Cerebellar nuclear complex (tissue), 1 donor: Measurements from ENCODE around the gene FPR1.

Experiments
- DNase-seq, 2 experiments: peaks; one replicate each; lab custom pipeline; 2025; lab: John Stamatoyannopoulos, UW

Gene FPR1

DNA sequence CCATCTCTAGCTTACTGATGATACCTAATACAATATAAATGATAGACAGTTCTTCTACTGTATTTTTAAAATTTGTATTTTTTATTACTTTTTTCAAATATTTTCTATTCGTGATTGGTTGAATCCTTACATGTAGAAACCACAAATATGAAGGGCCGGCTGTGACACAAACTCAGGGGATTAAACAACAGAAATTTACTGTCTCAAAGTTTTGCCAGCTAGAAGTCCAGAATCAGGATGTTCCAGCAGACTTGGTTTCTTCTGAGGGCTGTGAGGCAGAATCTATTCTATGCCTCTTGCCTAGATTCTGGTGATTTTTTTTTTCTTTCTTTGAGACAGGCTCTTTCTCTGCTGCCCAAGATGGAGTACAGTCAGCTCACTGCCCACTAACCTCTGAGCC, 13.8 kb downstream of the FPR1 start:
- no peak for DNase-seq

DNA sequence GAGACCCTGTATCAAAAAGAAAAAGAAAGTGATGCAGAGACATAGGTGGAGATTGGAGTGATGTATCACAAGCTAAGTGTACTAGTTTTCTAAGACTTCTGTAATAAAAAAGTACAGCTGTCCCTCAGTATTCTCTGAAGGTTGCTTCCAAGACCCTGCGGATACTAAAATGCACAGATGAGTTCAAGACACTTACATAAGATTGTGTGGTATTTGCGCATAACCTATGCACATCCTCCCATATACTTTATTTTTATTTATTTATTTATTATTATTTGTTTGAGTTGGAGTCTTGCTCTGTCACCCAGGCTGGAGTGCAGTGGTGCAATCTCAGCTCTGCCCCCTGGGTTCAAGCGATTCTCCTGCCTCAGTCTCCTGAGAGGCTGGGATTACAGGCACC, 14.3 kb downstream of the FPR1 start:
- no peak for DNase-seq

DNA sequence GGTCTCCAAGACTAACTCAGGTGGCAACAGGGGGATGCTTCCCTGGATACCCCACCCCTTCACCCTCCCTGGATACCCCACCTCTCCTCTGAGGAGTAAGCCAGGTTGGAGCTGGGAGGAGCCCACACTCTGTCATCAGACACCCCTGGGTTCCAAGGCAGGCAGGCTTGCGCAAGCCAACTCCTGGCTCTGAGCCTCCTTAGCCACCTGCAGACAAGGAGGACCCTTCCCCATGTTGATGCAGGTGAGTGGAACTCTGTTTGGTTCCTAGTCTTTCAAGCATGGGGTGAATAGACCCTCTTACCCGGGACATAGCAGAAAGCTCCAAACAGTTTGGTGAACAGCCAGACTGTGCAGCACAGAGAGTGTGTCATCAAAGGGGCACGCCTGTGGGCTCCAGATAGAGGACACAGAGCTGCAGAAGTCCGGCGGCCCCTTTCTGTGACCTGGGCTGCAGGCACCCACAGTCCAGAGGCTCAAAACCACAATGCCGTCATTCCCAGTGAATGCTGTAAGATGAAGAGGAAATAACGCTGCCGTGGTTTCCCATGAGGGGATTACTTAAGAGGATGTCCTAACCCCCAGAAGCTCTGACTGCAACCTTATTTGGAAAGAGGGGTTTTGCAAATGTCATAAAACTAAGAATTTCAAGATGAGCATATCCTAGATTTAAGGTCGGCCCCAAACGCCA, 15.8 kb downstream of the FPR1 start:
- DNase-seq, result no peak

DNA sequence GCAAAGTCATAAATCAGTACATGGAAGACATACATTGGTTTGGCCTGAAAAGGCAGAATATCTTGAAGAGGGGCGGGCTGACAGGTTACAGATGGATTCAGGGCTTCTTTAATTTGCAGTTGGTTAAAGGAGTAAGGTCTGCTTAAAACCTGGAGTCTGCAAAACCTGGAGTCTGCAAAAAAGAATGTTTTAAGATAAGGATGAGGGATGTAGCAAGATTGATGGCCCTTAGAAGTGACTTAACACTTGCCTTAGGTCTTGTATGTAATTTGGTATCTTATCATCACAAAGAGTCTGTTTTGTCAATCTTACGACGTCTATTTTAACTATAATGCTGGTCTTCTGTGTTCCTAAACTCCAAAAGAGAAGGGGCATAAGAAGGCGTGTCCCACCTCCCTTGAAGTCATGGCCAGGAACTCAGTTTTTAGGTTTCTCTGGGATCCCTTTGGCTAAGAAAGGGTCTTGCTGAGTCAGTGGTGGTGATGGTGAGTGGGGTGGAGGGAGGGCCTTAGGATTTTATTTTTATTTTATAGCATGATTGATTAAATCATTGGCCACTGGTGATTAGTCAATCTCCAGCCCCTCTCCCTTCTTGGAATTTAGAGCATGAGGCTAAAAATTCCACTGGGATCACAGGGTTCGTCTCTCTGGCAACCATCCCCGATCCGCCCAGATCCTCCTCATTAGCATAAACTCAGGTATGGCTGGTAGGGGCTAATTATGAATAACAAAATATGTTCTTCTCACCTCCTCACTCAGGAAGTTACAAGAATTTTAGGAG, 17.7 kb downstream of the FPR1 start:
- DNase-seq, result no peak

DNA sequence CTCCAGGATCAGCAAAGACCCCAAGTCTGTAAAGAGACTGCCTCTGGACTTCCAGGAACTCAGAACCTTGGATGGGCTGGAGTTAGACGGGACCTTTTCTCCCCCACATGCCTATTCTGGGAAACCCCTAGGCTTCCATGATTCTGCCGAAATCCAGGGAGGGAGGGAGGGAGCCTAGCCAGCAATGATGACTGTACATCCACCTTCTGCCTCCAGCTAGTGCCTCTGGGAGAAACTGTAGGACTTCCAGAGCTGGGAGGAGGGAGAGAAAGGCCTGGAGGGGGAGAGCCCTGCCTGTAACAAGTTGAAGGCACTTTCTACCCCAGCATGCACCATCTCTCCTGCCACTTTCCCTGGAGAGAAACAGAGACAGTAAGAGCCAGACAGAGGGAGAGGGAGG, 21.9 kb downstream of the FPR1 start:
- DNase-seq, result no peak

DNA sequence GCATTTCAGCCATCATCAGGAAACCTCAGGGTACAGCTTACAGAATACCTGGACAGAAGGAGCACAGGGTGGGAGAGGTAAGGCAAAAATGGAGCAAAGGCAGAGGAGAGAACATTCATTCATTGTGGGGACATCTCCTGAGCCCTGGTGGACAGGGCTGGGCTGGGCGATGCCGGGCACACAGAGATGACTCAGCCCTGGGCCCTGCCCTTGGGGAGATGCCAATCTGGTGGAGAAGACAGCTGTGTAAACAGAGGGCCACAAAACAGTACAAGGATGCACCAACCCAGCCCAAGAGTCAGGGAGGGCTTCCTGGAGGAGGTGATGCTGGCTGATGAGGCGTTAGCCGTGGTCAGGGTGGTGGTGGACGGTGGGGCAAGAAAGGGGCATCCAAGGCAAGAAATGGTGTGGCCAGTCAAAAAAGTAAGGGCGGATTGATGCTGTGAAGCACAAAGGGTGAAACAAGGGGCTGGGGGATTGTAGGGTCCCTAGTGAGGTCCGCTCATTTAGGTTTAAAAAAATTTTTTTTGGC, 24.3 kb downstream of the FPR1 start:
- DNase-seq, result no peak

DNA sequence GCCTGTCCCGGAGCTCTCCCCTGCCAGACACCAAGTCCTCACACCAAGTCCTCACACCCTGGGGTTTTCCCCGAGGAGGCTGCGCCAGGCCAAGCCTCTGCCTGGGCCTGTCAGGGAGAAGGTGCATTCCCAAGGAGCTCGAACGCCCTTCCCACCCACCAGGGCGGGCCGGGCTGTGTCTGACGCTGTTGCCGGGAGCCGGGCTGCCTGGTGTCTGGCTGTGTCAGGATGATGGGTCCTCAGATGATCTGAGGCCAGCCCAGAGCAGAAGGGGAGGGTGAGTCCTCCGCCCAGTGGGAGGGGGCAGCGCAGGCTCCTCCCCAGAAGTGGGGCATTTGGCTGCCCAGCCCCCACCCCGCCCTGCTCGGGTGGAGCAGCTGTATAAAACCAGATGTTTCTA, 25.6 kb downstream of the FPR1 start:
- DNase-seq, result no peak

DNA sequence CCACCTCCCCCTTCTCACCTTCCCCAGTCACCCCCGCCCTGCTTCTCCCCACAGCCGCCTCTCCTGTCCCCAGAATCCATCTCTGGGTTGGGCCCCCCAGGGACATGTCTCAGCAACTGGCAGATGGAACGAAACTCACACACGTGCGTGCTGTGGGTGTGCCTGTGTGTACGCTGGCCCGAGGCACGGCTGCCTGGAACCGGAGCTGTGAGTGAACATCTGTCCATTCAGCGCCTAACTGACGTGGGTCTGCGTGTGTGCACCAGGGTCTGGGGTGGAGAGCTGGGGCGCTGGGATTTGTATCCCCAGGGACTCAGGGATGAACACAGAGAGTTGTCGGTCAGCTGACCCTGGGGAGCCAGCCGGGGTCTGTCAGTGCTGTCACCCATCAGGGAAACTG, 27.1 kb downstream of the FPR1 start:
- no peak for DNase-seq

DNA sequence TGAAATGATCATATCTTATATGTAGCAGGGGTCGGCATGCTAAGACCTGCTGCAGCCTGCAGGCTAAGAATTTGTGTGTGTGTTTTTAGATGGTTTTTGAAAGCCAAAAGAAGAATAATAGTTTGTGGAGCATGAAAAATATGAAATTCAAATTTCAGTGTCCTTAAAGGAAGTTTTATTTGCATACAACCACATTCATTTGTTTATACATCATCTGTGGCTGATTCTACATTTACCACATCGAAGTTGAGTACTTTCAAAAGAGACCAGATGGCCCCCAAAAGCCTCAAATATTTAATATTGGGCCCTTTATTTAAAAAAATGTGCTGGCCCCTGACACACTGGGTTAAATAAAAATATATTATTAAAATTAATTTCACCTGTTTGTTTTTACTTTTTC, 29.2 kb downstream of the FPR1 start:
- no peak for DNase-seq

DNA sequence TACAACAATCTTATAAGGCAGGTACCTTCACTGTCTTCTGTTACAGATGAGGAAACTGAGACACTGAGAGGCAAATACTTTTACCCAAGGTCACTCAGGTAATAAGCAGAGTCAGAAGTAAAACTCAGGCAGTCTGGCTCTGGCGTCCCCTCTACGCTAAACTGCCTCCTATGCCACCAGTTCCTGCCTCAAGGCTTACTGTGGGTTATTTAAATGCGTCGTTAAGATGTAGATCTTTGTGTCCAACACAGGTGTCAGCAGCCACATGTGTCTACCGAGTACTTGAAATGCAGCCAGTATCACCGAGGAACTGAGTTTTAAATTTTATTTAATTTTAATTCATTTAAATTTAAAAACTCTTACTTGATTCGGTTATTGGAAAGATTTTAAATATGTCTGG, 29.8 kb downstream of the FPR1 start:
- no peak for DNase-seq

DNA sequence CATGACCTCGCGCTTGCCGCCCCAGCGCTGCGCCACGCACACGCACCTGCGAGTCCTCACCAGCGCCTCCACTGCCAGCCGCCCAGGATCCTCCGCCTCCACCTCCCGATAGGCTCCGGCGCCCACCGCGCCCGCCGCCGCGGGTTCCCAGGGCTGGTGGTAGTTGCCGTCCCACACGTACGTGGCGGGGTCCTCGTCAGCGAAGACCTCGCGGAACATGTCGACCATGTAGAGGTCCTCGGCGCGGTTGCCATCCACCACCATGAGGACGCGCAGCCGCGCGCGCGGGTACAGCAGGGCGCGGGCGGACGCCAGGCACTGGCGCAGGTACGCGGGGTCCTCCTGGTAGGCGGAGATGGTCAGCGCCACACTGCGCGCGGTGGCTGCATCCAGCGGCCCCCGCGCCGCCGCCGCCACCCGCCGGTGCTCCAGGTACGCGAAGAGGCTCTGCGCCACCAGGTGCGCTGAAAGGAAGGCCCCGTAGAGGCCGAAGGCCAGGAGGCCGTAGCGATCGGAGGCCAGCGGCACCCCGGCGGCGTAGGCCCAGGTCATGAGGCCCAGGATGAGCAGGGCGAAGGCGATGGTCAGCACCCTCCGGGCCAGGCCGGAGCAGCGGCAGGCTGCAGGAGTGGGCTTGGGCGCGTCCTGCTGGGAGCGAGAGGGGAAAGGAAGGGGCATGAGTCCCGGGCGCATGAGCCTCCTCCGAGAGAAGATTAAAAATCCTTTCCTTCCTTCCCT, 32.3 kb downstream of the FPR1 start:
- no peak for DNase-seq

DNA sequence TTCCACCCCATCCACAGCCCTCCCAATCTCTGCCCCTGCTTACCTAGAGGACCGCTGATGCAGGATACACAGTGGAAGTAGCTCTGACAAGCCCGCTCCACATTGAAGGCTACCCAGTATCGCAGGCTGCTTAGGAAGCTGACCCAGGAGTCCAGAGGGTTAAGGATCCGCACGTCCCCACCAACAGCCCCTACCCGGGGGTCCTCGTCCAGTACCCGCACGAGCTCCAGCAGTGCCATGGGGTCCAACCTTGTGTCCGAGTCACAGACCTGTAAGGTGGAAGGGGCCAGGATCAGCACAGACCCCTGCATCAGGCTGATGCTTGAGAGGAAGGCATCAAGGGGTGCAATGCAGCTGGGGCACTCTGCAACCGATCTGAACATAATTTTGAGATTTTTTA, 34.8 kb downstream of the FPR1 start:
- DNase-seq, result no peak

DNA sequence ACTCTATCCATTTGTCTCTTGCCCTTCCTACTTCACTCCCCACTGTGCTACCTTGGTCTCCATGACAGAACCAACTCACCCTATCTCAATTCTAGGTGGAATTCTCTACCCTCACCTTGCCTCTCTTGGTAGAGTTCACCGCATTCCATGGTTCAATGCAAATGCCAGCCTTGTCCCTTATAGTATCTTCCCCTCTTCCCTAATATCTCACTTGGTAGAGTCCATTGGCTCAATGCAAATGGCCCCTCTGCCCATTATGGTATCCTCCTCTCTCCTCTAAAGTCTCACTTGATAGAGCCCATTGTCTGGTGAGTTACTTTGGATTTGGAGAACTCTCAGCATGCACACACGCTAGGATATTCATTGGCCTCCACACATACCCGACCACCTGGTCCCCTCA, 35.8 kb downstream of the FPR1 start:
- DNase-seq, result no peak

DNA sequence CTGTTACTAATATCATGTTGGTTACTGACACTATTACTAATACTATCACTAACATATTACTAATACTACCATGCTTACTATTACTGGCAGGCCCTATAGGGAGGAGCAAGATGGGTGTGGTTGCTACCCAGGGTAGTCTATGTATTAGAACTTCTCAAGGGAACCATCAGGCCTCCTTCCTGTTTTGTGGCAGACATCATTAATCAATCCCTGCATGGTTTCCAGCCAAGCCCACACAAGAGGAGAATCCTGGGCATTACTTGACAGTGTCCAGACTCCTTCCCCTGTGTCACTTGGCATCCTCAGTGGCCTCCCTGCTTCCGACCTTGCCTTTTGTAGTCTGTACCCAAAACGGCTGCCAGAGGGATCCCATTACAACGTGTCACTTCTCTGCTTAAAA, 36.8 kb downstream of the FPR1 start:
- no peak for DNase-seq

DNA sequence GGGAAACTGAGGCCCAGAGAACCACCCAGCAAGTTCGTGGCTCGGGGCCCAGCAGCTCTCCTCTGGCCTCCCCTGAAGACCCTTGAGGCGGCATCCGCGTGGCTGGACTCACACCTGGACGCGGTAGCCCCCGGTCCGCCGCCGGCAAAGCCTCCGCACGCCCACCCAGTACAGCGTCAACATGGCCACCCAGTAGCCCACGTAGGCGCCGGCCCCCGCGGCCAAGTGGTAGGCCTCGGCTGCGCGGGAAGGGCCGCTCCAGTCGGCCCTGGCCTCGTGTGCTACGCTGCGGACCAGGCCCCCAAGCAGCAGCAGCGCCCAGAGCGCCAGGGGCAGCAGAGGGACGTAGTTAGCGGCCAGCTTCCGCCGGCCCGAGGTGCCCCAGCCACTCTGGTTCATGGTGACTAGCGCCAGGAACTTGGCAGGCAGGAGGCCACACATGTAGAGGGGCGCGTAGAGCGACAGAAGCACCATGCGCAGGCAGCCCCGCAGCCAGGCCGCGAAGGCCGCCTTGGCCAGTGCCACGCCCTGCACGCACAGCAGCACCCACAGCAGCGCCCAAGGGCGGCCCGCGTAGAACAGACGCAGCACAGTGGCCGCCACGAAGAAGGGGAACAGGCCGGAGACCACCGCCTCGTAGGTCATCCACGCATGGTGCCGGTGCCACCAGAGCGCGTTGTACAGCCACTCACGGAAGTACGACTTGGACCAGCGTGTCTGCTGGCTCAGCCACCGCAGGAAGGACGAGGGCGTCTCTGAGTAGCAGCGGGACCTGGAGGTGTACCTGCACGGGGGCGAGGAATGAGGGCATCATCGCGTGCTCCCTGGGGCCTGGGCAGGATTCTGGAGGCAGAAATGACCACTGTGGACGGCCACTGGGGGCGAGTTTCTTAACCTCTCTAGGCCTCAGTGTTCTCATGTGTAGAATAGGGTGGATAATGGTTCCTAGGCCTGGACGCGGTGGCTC, 38.1 kb downstream of the FPR1 start:
- no peak for DNase-seq

DNA sequence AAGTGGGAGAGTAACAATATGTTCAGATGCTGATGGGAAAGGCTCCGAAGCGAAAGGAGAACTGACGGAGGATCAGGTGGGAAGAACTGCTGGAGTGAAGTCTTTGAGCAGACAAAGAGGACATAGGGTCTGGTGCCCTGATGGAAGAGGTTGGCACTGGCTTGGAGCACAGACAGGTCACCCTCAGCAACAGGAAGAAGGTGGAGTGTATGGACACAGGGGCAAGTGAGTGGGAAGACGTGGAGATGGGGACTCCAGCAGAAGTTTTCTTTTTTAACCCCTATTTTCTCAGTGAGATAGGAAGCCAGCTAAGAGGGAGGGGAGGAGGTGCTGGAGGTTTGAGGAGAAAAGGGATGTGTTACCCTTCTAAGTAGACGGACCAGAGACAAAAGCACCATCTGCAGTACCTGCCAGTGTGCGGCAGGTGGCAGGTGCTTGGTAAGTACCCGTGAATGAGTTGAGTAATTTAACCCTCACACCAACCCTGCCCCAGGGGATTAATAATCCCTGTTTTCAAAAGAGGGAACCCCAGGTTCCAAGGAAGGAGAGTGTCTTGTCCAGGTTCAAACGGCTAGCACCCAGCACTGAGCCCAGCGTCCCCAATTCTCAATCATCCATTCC, 39.1 kb downstream of the FPR1 start:
- no peak for DNase-seq

DNA sequence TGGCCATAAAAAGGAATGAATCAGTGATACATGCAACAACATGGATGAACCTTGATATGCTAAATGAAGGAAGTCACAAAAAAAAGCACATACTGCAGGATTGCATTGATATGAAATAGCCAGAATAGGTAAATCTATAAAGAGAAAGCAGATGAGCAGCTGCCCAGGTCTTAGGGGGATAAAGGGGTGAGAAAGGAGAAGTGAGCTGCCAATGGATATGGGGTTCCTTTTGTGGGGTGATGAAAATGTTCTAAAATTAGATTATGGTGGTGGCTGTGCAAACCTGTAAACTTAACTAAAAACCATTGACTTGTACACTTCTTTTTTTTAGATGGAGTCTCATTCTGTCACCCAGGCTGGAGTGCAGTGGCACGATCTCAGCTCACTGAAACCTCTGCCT, 40.0 kb downstream of the FPR1 start:
- no peak for DNase-seq

DNA sequence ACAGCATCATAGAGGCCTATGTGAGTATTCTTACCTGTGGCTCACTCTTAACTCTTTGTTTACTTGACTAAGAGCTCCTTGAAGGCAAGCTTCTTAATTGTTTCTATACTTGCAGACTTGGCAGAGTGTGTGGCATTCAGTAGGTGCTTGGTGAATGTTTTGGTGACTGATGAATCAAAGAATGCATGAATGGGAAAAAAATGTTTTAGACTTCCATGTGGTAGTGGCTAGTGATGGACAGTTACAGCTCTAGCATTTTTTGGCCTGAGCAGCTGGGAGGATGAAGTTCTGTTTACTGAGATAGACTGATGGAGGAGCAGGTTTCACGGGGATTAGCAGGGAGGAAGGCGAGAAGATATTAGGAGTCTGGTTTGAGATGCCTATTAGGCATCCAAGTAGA, 41.5 kb downstream of the FPR1 start:
- DNase-seq, result no peak

DNA sequence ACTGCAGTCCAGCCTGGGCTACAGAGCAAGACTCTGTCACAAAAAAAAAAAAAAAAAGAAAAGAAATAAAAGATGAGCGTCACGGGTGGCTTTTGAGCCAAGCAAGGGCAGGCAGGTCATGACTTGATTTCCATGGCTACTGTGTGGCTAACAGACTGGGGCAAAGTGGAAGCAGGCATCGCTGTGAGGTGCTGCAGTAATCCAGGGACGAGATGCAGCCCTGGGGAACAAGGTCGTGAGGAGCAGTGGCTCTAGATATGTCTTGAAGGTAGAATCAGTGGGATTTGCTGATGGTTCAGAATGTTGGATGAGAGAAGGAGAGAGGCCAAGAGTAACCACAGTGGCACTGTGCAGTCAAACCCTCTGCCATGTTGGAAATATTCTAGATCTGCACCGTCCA, 42.1 kb downstream of the FPR1 start:
- no peak for DNase-seq

DNA sequence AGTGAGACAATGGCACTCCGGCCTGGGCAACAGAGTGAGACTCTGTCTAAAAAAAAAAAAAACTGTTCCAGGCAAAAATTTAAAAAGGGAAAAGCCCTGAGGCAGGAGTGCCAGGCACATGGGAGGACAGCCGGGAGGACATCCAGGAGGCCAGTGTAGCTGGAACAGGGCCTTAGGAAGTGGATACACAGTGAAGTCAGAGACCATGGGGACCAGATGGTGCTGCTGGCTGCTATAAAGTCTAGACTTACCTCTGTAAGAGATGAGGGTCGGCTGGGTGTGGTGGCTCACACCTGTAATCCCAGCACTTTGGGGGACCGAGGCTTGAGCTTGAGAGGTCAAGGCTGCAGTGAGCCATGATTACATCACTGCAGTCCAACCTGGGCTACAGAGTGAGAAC, 42.9 kb downstream of the FPR1 start:
- no peak for DNase-seq

DNA sequence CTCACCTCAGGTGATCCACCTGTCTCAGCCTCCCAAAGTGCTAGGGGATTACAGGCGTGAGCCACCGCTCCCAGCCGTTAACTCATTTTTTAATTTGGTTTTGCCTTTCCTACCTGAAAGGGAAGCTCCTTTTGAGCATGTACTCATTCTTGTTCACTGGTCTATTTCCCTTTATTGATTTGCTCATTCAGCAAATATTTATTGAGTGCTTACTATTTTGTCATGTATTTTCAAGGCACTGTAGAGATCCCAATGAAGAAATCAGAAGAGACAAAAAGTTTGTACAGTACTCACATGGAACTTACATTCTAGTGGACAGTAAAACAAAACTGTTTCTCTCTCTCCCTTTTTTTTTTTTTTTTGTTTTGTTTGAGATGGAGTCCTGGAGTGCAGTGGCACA, 44.8 kb downstream of the FPR1 start:
- no peak for DNase-seq
